Measurements from ENCODE around the gene ATP6V1G3.

DNA sequence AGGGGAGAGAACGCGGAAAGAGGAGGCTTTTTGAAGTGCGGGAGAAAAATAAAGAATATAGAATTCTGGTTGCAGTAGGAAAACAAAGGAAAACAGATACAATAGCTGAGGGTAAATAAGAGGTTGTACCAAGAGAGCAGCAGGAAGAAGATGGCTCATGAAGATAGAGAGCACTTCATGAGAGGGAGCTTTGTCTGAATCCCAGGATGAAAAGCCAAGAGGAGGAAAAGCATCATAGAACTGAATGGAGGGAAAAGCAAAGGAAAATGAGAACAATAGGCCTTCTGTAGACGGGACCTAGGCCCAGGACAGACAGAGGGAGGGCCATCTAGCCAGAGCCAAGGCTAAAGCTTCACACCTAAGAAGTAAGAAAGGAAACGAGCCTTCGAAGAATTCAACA, 49.5 kb downstream of the ATP6V1G3 start:
- TF ChIP-seq EZH2 (IDR thresholded peaks at IDR 0.05; ENCODE audit: low read length, missing control alignments) (no peak), CTCF (conservative IDR thresholded peaks at IDR 0.05 in 1 of 2, IDR thresholded peaks at IDR 0.05 in 1 of 2; ENCODE audit: low read depth in 1 of 2, low read length in 2 of 2) (no peak)

Data from fibroblast of lung (primary cell).